ENCODE results near the gene INKA1.

GRCh38 chr3:49785565-49786356, 17.3 kb upstream of the INKA1 start:
- TF ChIP-seq CTCF (conservative IDR thresholded peaks at IDR 0.05; ENCODE audit: low read length) (no peak), EZH2phosphoT487 (IDR thresholded peaks at IDR 0.05; ENCODE audit: borderline replicate concordance, low read depth, low read length) (no peak)
